Stimulated activated CD4-positive, alpha-beta T cell treated with anti-CD3 and anti-CD28 coated beads, Interleukin-12 subunit alpha, Interleukin-12 subunit beta, amount 100 ng/mL, for 4 hours (primary cell): ENCODE measurements around the gene GAB1.

Experiments
- DNase-seq: peaks from one replicate; pipeline ENCODE4 v3.0.0-alpha.2; 2020

The GAB1 gene

GRCh38 chr4:143391261-143391660 lies 54.6 kb downstream of the GAB1 start:
- DNase-seq, result no peak

GRCh38 chr4:143391895-143392294 lies 55.2 kb downstream of the GAB1 start:
- no peak for DNase-seq

- DNase-seq, result no peak
Measured at GRCh38 chr4:143393195-143393594, 56.5 kb downstream of the GAB1 start.

- DNase-seq, result no peak
Measured at GRCh38 chr4:143394739-143395453, 58.2 kb downstream of the GAB1 start.

GRCh38 chr4:143396695-143397094 lies 60.0 kb downstream of the GAB1 start:
- no peak for DNase-seq

GRCh38 chr4:143397335-143397734 lies 60.7 kb downstream of the GAB1 start:
- DNase-seq, result no peak

- no peak for DNase-seq
Measured at GRCh38 chr4:143397887-143398286, 61.2 kb downstream of the GAB1 start.

- DNase-seq, result no peak
Measured at GRCh38 chr4:143399113-143399949, 62.7 kb downstream of the GAB1 start.

- no peak for DNase-seq
Measured at GRCh38 chr4:143400082-143400481, 63.4 kb downstream of the GAB1 start.

GRCh38 chr4:143402776-143403552 lies 66.3 kb downstream of the GAB1 start:
- no peak for DNase-seq

- DNase-seq, result no peak
Measured at GRCh38 chr4:143403553-143403820, 66.8 kb downstream of the GAB1 start.

- DNase-seq, result no peak
Measured at GRCh38 chr4:143404555-143404954, 67.9 kb downstream of the GAB1 start.

- no peak for DNase-seq
Measured at GRCh38 chr4:143405075-143405730, 68.5 kb downstream of the GAB1 start.

GRCh38 chr4:143406523-143406922 lies 69.8 kb downstream of the GAB1 start:
- no peak for DNase-seq

GRCh38 chr4:143407474-143407873 lies 70.8 kb downstream of the GAB1 start:
- no peak for DNase-seq

- no peak for DNase-seq
Measured at GRCh38 chr4:143407888-143408287, 71.2 kb downstream of the GAB1 start.

GRCh38 chr4:143410015-143410414 lies 73.3 kb downstream of the GAB1 start:
- DNase-seq, result no peak

- no peak for DNase-seq
Measured at GRCh38 chr4:143411527-143412419, 75.1 kb downstream of the GAB1 start.

- DNase-seq, result no peak
Measured at GRCh38 chr4:143412420-143412758, 75.7 kb downstream of the GAB1 start.

- no peak for DNase-seq
Measured at GRCh38 chr4:143417679-143418403, 81.2 kb downstream of the GAB1 start.

GRCh38 chr4:143420227-143420626 lies 83.6 kb downstream of the GAB1 start:
- no peak for DNase-seq

- no peak for DNase-seq
Measured at GRCh38 chr4:143421609-143422008, 84.9 kb downstream of the GAB1 start.
